ENCODE results near the gene CTNNBIP1.

Gene CTNNBIP1

DNA sequence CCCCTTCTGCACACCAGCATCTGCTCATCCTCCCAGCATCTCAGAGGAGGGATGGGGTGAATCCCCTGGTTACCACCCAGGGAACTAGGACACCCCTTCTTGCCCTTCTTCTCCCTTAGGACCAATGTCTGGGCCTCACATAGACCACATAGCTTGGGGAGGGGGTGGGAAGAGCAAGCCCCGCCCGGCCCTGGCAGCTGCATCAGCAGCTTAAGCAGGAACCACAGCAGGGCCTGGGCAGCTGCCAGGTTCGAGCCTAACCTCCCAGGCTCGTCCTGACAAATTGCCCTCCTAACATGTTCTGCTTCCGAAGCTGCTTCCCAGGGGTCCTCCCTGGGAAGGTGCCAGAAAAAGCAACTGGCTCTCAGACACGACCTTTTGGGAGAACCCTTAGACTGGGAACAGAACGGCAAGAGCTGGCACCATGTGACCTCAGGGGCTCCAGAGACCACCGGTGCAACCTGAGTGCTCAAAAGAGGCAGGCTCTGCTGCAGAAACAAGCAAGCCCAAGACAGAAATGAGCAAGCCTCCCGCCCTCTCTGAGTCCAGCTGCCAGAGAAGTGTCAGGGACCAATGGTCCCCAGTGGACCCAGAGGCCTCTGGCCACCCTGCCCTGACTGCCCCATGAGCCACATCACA lies 67.9 kb downstream of the CTNNBIP1 start:
- H3K79me2 ChIP-seq (ENCODE audit: insufficient read depth, low read depth), result no peaks in the 10 kb centered on the region
- H3K4me1 ChIP-seq (ENCODE audit: low read depth, poor library complexity, severe bottlenecking), result no peaks in the 10 kb centered on the region
- no peak overlapping the region for H2AFZ ChIP-seq (ENCODE audit: low read depth)
- TF ChIP-seq, protein P1, sequence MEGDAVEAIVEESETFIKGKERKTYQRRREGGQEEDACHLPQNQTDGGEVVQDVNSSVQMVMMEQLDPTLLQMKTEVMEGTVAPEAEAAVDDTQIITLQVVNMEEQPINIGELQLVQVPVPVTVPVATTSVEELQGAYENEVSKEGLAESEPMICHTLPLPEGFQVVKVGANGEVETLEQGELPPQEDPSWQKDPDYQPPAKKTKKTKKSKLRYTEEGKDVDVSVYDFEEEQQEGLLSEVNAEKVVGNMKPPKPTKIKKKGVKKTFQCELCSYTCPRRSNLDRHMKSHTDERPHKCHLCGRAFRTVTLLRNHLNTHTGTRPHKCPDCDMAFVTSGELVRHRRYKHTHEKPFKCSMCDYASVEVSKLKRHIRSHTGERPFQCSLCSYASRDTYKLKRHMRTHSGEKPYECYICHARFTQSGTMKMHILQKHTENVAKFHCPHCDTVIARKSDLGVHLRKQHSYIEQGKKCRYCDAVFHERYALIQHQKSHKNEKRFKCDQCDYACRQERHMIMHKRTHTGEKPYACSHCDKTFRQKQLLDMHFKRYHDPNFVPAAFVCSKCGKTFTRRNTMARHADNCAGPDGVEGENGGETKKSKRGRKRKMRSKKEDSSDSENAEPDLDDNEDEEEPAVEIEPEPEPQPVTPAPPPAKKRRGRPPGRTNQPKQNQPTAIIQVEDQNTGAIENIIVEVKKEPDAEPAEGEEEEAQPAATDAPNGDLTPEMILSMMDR (conservative IDR thresholded peaks at IDR 0.05; ENCODE audit: low read depth, low read length), result no peak
- H3K27ac ChIP-seq, result no peak overlapping the region
- H3K36me3 ChIP-seq (ENCODE audit: insufficient read depth), result no peaks in the 10 kb centered on the region
- H3K9ac ChIP-seq, result no peak overlapping the region
- H3K4me3 ChIP-seq (IDR thresholded peaks at IDR 0.05; ENCODE audit: insufficient read depth, low read depth, low read length), result no peak overlapping the region
- H3K27me3 ChIP-seq (ENCODE audit: insufficient read depth, low read depth), result no peaks in the 10 kb centered on the region; the same call in 1 of the 2 replicates
- no peaks in the 10 kb centered on the region for H4K20me1 ChIP-seq (ENCODE audit: insufficient read depth)
- no peak overlapping the region for H3K4me2 ChIP-seq

DNA sequence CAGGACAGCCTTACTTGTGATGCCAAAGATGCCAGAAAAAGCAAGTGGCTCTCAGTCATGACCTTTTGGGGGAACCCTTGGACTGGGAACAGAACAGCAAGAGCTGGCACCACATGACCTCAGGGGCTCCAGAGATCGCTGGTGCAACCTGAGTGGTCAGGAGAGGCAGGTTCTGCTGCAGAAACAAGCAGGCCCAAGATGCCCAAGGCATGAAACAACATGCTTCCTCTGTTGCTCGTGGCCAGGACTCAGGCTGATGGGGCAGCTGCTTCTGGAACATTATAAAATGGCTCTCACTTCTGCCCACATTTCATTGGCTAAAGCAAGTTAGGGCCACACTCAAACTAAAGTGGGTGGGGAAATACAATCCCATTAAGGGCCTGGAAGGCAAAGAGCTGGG lies 68.6 kb downstream of the CTNNBIP1 start:
- no peak overlapping the region for H3K9ac ChIP-seq
- H3K4me1 ChIP-seq (ENCODE audit: low read depth, poor library complexity, severe bottlenecking), result no peaks in the 10 kb centered on the region
- H3K36me3 ChIP-seq (ENCODE audit: insufficient read depth), result no peaks in the 10 kb centered on the region
- no peak overlapping the region for H3K27ac ChIP-seq
- no peak overlapping the region for H3K4me3 ChIP-seq (IDR thresholded peaks at IDR 0.05; ENCODE audit: insufficient read depth, low read depth, low read length)
- no peak overlapping the region for H2AFZ ChIP-seq (ENCODE audit: low read depth)
- no peak overlapping the region for H3K4me2 ChIP-seq
- H3K79me2 ChIP-seq (ENCODE audit: insufficient read depth, low read depth), result no peaks in the 10 kb centered on the region
- H4K20me1 ChIP-seq (ENCODE audit: insufficient read depth), result no peaks in the 10 kb centered on the region
- H3K27me3 ChIP-seq (ENCODE audit: insufficient read depth, low read depth), result no peaks in the 10 kb centered on the region; the same call in 1 of the 2 replicates
- TF ChIP-seq, protein P1 (conservative IDR thresholded peaks at IDR 0.05; ENCODE audit: low read depth, low read length), result no peak

GRCh38 chr1:9840176-9840575 lies 69.9 kb downstream of the CTNNBIP1 start:
- Histone ChIP-seq H3K79me2 (ENCODE audit: insufficient read depth, low read depth) (no peaks in the 10 kb centered on the region), H3K4me1 (ENCODE audit: low read depth, poor library complexity, severe bottlenecking) (no peaks in the 10 kb centered on the region), H2AFZ (ENCODE audit: low read depth) (no peak overlapping the region), H3K27ac (no peak overlapping the region), H3K9ac (no peak overlapping the region), H3K27me3 (ENCODE audit: insufficient read depth, low read depth) (no peaks in the 10 kb centered on the region; the same call in 1 of the 2 replicates), H3K4me2 (no peak overlapping the region), H3K36me3 (ENCODE audit: insufficient read depth) (no peaks in the 10 kb centered on the region), H3K4me3 (IDR thresholded peaks at IDR 0.05; ENCODE audit: insufficient read depth, low read depth, low read length) (no peak overlapping the region), H4K20me1 (ENCODE audit: insufficient read depth) (no peaks in the 10 kb centered on the region)
- TF ChIP-seq, protein P1 (conservative IDR thresholded peaks at IDR 0.05; ENCODE audit: low read depth, low read length), result no peak

- Histone ChIP-seq H3K9ac (no peak overlapping the region), H3K36me3 (ENCODE audit: insufficient read depth) (no peaks in the 10 kb centered on the region), H3K27ac (no peak overlapping the region), H3K27me3 (ENCODE audit: insufficient read depth, low read depth) (no peaks in the 10 kb centered on the region; the same call in 1 of the 2 replicates), H3K4me3 (IDR thresholded peaks at IDR 0.05; ENCODE audit: insufficient read depth, low read depth, low read length) (no peak overlapping the region), H2AFZ (ENCODE audit: low read depth) (no peak overlapping the region), H3K4me1 (ENCODE audit: low read depth, poor library complexity, severe bottlenecking) (no peaks in the 10 kb centered on the region), H3K4me2 (no peak overlapping the region), H3K79me2 (ENCODE audit: insufficient read depth, low read depth) (no peaks in the 10 kb centered on the region), H4K20me1 (ENCODE audit: insufficient read depth) (no peaks in the 10 kb centered on the region)
- TF ChIP-seq, protein P1 (conservative IDR thresholded peaks at IDR 0.05; ENCODE audit: low read depth, low read length), result no peak
These were observed 71.1 kb downstream of the CTNNBIP1 start for GRCh38 chr1:9838946-9839345.
